ENCODE measurements around the gene DLG2. TPM values are rescaled to one million over a fixed set of nuclear protein-coding genes. Genes with fewer than 3 reads are reported as not detected.

Gene DLG2
- total RNA-seq, 4 donors from 2014 or later: 1.3 to 4.7 (median 2.4) TPM

DNA sequence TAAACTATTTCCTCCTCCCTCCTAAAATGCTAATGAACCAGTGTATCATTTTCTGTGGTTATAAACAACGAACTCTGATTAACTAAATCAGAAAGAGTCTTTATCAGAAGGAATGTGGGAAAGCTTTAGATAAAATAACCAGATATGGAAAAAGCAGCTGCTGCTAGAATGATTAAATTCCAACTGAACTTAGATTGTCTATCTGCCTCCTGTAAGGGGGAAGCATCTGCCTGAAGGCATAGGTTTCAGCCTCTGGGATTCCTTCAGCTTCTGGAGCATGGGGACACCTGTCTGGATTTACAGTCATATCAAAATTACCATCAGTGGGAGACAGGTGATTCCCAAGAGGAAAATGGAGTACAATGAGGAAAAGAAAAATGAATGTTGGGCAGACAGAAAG, 1245.5 kb downstream of the DLG2 start:
- Histone ChIP-seq H3K9me3 (no peaks in the 10 kb centered on the region), H3K36me3 (no peaks in the 10 kb centered on the region), H3K4me1 (no peaks in the 10 kb centered on the region), H3K27ac (no peak overlapping the region), H3K27me3 (no peaks in the 10 kb centered on the region), H3K4me3 (no peak overlapping the region)
- no peak for DNase-seq
- intact Hi-C loops (cut with DNase I; ENCODE audit: low total_unique reads) (no loop called here), in situ Hi-C loops (cut with MboI; ENCODE audit: low sequenced_read_pairs in 4 of 4) (no loop called here)
- no peak for ATAC-seq
- no peak for TF ChIP-seq POLR2A (IDR thresholded peaks at IDR 0.05)
- TF ChIP-seq, protein P1, sequence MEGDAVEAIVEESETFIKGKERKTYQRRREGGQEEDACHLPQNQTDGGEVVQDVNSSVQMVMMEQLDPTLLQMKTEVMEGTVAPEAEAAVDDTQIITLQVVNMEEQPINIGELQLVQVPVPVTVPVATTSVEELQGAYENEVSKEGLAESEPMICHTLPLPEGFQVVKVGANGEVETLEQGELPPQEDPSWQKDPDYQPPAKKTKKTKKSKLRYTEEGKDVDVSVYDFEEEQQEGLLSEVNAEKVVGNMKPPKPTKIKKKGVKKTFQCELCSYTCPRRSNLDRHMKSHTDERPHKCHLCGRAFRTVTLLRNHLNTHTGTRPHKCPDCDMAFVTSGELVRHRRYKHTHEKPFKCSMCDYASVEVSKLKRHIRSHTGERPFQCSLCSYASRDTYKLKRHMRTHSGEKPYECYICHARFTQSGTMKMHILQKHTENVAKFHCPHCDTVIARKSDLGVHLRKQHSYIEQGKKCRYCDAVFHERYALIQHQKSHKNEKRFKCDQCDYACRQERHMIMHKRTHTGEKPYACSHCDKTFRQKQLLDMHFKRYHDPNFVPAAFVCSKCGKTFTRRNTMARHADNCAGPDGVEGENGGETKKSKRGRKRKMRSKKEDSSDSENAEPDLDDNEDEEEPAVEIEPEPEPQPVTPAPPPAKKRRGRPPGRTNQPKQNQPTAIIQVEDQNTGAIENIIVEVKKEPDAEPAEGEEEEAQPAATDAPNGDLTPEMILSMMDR (IDR thresholded peaks at IDR 0.05 in 4 of 5, conservative IDR thresholded peaks at IDR 0.05 in 1 of 5): no peak

DNA sequence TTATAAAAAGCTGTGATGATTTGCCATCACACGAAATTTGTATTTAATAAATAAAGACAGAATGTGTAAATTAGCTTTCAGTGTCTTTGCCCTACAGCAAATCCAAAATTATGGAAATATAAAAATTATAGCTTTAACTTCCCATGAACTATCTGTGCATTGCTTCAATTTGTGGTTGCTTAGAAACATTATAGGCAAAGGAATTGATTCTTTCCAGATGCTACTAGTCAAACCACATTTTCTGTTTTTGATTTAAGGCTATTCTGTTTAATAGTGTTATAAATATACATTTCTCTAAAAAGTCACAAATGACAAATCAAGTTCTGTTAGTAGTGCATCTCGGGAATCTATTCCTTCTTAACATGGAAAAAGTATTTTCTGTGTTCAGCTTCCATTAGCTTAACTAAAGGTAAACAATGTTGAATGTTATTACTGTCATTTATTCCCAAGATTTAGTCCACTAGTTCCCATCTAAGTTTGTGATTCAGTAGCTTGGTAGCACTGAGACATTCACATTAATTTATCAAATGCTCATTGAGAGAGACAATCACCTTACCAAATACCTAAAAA, 1254.7 kb downstream of the DLG2 start:
- Histone ChIP-seq H3K9me3 (no peaks in the 10 kb centered on the region), H3K27ac (no peak overlapping the region), H3K36me3 (no peaks in the 10 kb centered on the region), H3K4me3 (no peak overlapping the region), H3K27me3 (no peaks in the 10 kb centered on the region), H3K4me1 (no peaks in the 10 kb centered on the region)
- no peak for TF ChIP-seq POLR2A (IDR thresholded peaks at IDR 0.05)
- TF ChIP-seq, protein P1 (IDR thresholded peaks at IDR 0.05 in 4 of 5, conservative IDR thresholded peaks at IDR 0.05 in 1 of 5): no peak
- in situ Hi-C loops (cut with MboI; ENCODE audit: low sequenced_read_pairs in 4 of 4): no loop called here
- intact Hi-C loops (cut with DNase I; ENCODE audit: low total_unique reads): no loop called here
- no peak for ATAC-seq
- DNase-seq: no peak

DNA sequence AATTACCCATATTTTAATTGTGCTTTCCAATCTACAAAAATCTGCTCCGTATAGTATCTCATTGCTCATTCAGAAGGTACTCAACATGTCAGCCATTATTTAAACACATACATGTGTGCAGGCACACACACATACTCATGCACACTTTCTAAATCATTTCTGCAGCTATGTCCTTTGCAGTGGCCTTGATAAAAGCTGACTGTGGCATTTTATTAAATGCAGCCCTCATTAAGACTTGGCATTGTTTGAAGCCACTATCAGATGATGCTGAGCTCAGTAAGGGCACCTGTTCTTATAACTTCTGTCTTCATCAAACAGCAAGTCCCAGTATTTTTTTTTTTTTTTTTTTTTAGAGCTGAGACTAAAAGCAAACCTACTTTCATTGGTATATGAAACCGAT, 1269.1 kb downstream of the DLG2 start:
- no peak overlapping the region for H3K27ac ChIP-seq
- ATAC-seq (no peak), DNase-seq (no peak)
- in situ Hi-C loops (cut with MboI; ENCODE audit: low sequenced_read_pairs in 4 of 4) (no loop called here), intact Hi-C loops (cut with DNase I; ENCODE audit: low total_unique reads) (no loop called here)
- no peak overlapping the region for H3K4me3 ChIP-seq
- no peaks in the 10 kb centered on the region for H3K36me3 ChIP-seq
- H3K9me3 ChIP-seq: no peaks in the 10 kb centered on the region
- no peaks in the 10 kb centered on the region for H3K4me1 ChIP-seq
- no peak for TF ChIP-seq POLR2A (IDR thresholded peaks at IDR 0.05)
- TF ChIP-seq, protein P1 (IDR thresholded peaks at IDR 0.05 in 4 of 5, conservative IDR thresholded peaks at IDR 0.05 in 1 of 5): no peak
- H3K27me3 ChIP-seq: no peaks in the 10 kb centered on the region

DNA sequence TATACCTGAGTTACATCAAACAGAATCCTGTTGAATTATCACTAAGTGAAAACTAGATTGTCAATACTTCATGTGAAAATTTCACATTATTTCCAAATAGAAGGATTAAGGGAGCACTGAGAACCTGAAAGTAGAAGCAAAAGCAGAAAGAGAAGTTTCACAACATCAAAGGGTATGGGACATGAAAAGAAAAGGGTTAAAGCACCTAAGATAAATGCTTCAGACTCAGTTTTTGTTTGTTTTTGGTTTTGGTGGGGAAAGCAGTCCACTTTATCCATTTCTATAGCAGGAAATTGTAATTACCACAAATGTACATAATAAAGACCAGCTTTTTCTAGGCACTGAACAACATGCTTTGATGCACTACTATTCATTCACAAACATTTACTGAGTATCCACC, 1271.2 kb downstream of the DLG2 start:
- Histone ChIP-seq H3K4me3 (no peak overlapping the region), H3K9me3 (no peaks in the 10 kb centered on the region), H3K27ac (no peak overlapping the region), H3K4me1 (no peaks in the 10 kb centered on the region), H3K27me3 (no peaks in the 10 kb centered on the region), H3K36me3 (no peaks in the 10 kb centered on the region)
- in situ Hi-C loops (cut with MboI; ENCODE audit: low sequenced_read_pairs in 4 of 4) (no loop called here), intact Hi-C loops (cut with DNase I; ENCODE audit: low total_unique reads) (no loop called here)
- ATAC-seq (no peak), DNase-seq (no peak)
- TF ChIP-seq, protein P1 (IDR thresholded peaks at IDR 0.05 in 4 of 5, conservative IDR thresholded peaks at IDR 0.05 in 1 of 5): no peak
- TF ChIP-seq POLR2A (IDR thresholded peaks at IDR 0.05): no peak

DNA sequence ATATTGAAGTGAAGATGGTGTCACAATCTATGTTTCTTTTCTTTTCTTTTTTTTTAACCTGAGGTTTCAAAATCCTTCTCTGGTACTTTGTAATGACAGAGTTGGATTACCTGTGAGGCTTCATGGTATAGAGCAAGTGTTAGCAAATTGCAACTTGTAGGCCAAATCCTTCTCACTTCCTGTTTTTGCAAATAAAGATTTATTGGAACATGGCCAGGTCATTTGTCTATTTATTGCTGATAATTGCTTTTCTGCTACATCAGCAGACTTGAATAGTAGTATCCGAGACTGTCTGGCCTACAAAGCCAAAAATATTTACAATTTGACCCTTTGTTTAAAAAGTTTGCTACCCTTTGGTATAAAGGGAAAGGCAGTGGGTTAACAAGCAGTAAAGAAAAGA, 1281.5 kb downstream of the DLG2 start:
- Histone ChIP-seq H3K4me3 (no peak overlapping the region), H3K27ac (no peak overlapping the region), H3K9me3 (no peaks in the 10 kb centered on the region), H3K27me3 (no peaks in the 10 kb centered on the region), H3K36me3 (no peaks in the 10 kb centered on the region), H3K4me1 (no peaks in the 10 kb centered on the region)
- intact Hi-C loops (cut with DNase I; ENCODE audit: low total_unique reads): no loop called here
- in situ Hi-C loops (cut with MboI; ENCODE audit: low sequenced_read_pairs in 4 of 4): no loop called here
- TF ChIP-seq POLR2A (IDR thresholded peaks at IDR 0.05): no peak
- ATAC-seq: no peak
- DNase-seq: no peak
